ENCODE measurements around the gene VARS2. TPM values are rescaled to one million over a fixed set of nuclear protein-coding genes. Genes with fewer than 3 reads are reported as not detected.

The VARS2 gene
- total and polyA plus RNA-seq, 3 donors from 2014 or later, result 31.4 to 45.5 (median 36.5) TPM

- Histone ChIP-seq H3K36me3 (ENCODE audit: low read depth, missing control alignments) (no peaks in the 10 kb centered on the region), H3K27me3 (no peaks in the 10 kb centered on the region), H3K27ac (no peak overlapping the region), H3K4me1 (no peaks in the 10 kb centered on the region), H3K9me3 (no peaks in the 10 kb centered on the region), H3K4me3 (no peak overlapping the region)
- no peak for DNase-seq
- 84 to 85% methylated on average over 10 of the region's 10 CpGs for WGBS, 2 donors
- intact Hi-C loops (cut with DNase I; ENCODE audit: low total_unique reads), result no loop called here
- no peak for TF ChIP-seq CTCF (IDR thresholded peaks at IDR 0.05)
- no peak for TF ChIP-seq POLR2A (IDR thresholded peaks at IDR 0.05)
These were observed 18.7 kb upstream of the VARS2 start for GRCh38 chr6:30895343-30895742.

GRCh38 chr6:30896541-30896940, 17.5 kb upstream of the VARS2 start:
- no peaks in the 10 kb centered on the region for H3K36me3 ChIP-seq (ENCODE audit: low read depth, missing control alignments)
- H3K27me3 ChIP-seq, result no peaks in the 10 kb centered on the region
- H3K4me3 ChIP-seq, result no peak overlapping the region
- no peak overlapping the region for H3K27ac ChIP-seq
- 94 to 95% methylated on average over 3 to 13 of the region's 13 CpGs for WGBS, 2 donors
- no peaks in the 10 kb centered on the region for H3K4me1 ChIP-seq
- DNase-seq, result no peak
- TF ChIP-seq CTCF (IDR thresholded peaks at IDR 0.05) (no peak), POLR2A (IDR thresholded peaks at IDR 0.05) (no peak)
- intact Hi-C loops (cut with DNase I; ENCODE audit: low total_unique reads), result no loop called here
- no peaks in the 10 kb centered on the region for H3K9me3 ChIP-seq

GRCh38 chr6:30897882-30898281, 16.2 kb upstream of the VARS2 start:
- Histone ChIP-seq H3K36me3 (ENCODE audit: low read depth, missing control alignments) (no peaks in the 10 kb centered on the region), H3K27ac (no peak overlapping the region), H3K4me1 (no peaks in the 10 kb centered on the region), H3K27me3 (no peaks in the 10 kb centered on the region), H3K4me3 (no peak overlapping the region), H3K9me3 (no peaks in the 10 kb centered on the region)
- intact Hi-C loops (cut with DNase I; ENCODE audit: low total_unique reads), result no loop called here
- DNase-seq, result no peak
- no peak for TF ChIP-seq POLR2A (IDR thresholded peaks at IDR 0.05)
- TF ChIP-seq CTCF (IDR thresholded peaks at IDR 0.05), result no peak
- 87 to 92% methylated on average over 14 to 16 of the region's 16 CpGs for WGBS, 2 donors

GRCh38 chr6:30898750-30899360, 15.2 kb upstream of the VARS2 start:
- H3K36me3 ChIP-seq (ENCODE audit: low read depth, missing control alignments), result no peaks in the 10 kb centered on the region
- H3K4me1 ChIP-seq, result no peaks in the 10 kb centered on the region
- intact Hi-C loops (cut with DNase I; ENCODE audit: low total_unique reads), result no loop called here
- no peak for TF ChIP-seq CTCF (IDR thresholded peaks at IDR 0.05)
- TF ChIP-seq POLR2A (IDR thresholded peaks at IDR 0.05), result no peak
- no peak overlapping the region for H3K27ac ChIP-seq
- no peak for DNase-seq
- WGBS, 2 donors, result 74 to 76% methylated on average over 19 to 23 of the region's 23 CpGs
- no peaks in the 10 kb centered on the region for H3K9me3 ChIP-seq
- no peak overlapping the region for H3K4me3 ChIP-seq
- no peaks in the 10 kb centered on the region for H3K27me3 ChIP-seq

GRCh38 chr6:30900863-30901417, 13.1 kb upstream of the VARS2 start:
- intact Hi-C loops (cut with DNase I; ENCODE audit: low total_unique reads), result no loop called here
- Histone ChIP-seq H3K27me3 (no peaks in the 10 kb centered on the region), H3K4me1 (no peaks in the 10 kb centered on the region), H3K27ac (no peak overlapping the region), H3K36me3 (ENCODE audit: low read depth, missing control alignments) (no peaks in the 10 kb centered on the region), H3K9me3 (no peaks in the 10 kb centered on the region), H3K4me3 (no peak overlapping the region)
- 64% methylated on average over 1 of the region's 1 CpG for WGBS, 2 donors
- TF ChIP-seq POLR2A (IDR thresholded peaks at IDR 0.05) (no peak), CTCF (IDR thresholded peaks at IDR 0.05) (no peak)
- no peak for DNase-seq
